GM23248 (cell line): ENCODE data around the gene WDR46. TPM values are rescaled to one million over a fixed set of nuclear protein-coding genes. Genes with fewer than 3 reads are reported as not detected.

Experiments used
- DNase-seq: peaks from one replicate; pipeline ENCODE4 v3.0.0-alpha.2; 2015
- H2AFZ ChIP-seq: fragments of 200-600 bp; sonication (generic); 2 replicates; pipeline ENCODE4 v1.6.1; 2016; ENCODE audit warnings: antibody characterized with exemption
- H3F3A ChIP-seq: fragments of 200-600 bp; sonication (generic); 2 replicates; pipeline ENCODE4 v1.6.1; 2016; ENCODE audit warnings: mild to moderate bottlenecking, antibody characterized with exemption, mixed run types; ENCODE audit not compliant: insufficient read depth
- H3K27ac ChIP-seq: fragments of 200-600 bp; sonication (generic); 2 replicates; pipeline ENCODE4 v1.5.1; 2016; ENCODE audit warnings: mild to moderate bottlenecking
- H3K27me3 ChIP-seq: fragments of 200-600 bp; sonication (generic); replicated peaks from 2 replicates; pipeline ENCODE4 v1.6.1; 2016; ENCODE audit warnings: mild to moderate bottlenecking; ENCODE audit not compliant: insufficient read depth
- H3K36me3 ChIP-seq: fragments of 200-600 bp; sonication (generic); 2 replicates; pipeline ENCODE4 v1.6.1; 2016; ENCODE audit warnings: low read depth, mild to moderate bottlenecking
- H3K4me1 ChIP-seq: fragments of 200-600 bp; sonication (generic); 2 replicates; pipeline ENCODE4 v1.6.1; 2016; ENCODE audit warnings: mild to moderate bottlenecking; ENCODE audit not compliant: insufficient read depth
- H3K4me2 ChIP-seq: fragments of 200-600 bp; sonication (generic); one replicate; pipeline ENCODE4 v1.6.1; 2016; ENCODE audit warnings: mild to moderate bottlenecking; ENCODE audit not compliant: unreplicated experiment
- H3K4me3 ChIP-seq: fragments of 200-600 bp; sonication (generic); 2 replicates; pipeline ENCODE4 v1.5.1; 2016; ENCODE audit warnings: mild to moderate bottlenecking
- H3K79me2 ChIP-seq: fragments of 200-600 bp; sonication (generic); 2 replicates; pipeline ENCODE4 v1.6.1; 2016; ENCODE audit warnings: mild to moderate bottlenecking; ENCODE audit not compliant: insufficient read depth
- H3K9ac ChIP-seq: fragments of 200-600 bp; sonication (generic); 2 replicates; pipeline ENCODE4 v1.6.1; 2016; ENCODE audit warnings: mild to moderate bottlenecking
- H3K9me2 ChIP-seq: fragments of 200-600 bp; sonication (generic); 2 replicates; pipeline ENCODE4 v1.6.1; 2016; ENCODE audit warnings: mixed run types, mild to moderate bottlenecking, moderate library complexity; ENCODE audit not compliant: insufficient read depth
- H3K9me3 ChIP-seq: fragments of 200-600 bp; sonication (generic); one replicate; pipeline ENCODE4 v1.6.1; 2017; ENCODE audit warnings: low read depth
- H4K20me1 ChIP-seq: fragments of 200-600 bp; sonication (generic); 2 replicates; pipeline ENCODE4 v1.6.0; 2016; ENCODE audit not compliant: insufficient read depth
- EZH2 ChIP-seq: fragments of 200-600 bp; sonication (generic); IDR thresholded peaks from 2 replicates; pipeline ENCODE4 v1.6.1; 2018; ENCODE audit warnings: antibody characterized with exemption, mild to moderate bottlenecking; ENCODE audit not compliant: insufficient read depth, poor library complexity, severe bottlenecking
- EZH2phosphoT487 ChIP-seq: fragments of 200-600 bp; sonication (generic); IDR thresholded peaks from 2 replicates; pipeline ENCODE4 v1.6.1; 2018; ENCODE audit warnings: antibody characterized with exemption, moderate library complexity, mild to moderate bottlenecking, low read depth; ENCODE audit not compliant: insufficient read depth
- WGBS, 2 experiments: methylation state at CpG; one replicate each; pipeline ENCODE4 v1.1.6; 2015 to 2017; ENCODE audit warnings: low lambda C conversion rate in 2 of 2, low coverage in 1 of 2; ENCODE audit errors: missing lambda C conversion rate in 2 of 2; 5-methylcytosine and 5-hydroxymethylcytosine counted together
- in situ Hi-C: fragments of 300-500 bp; cut with MboI; formaldehyde crosslinking; loops from 2 replicates; pipeline ENCODE4 v1.15.0; 2020
- polyA plus RNA-seq: library from polyadenylated mRNA; unstranded; fragments of >200 nt; fragmentation: Nextera tagmentation; extraction: Ambion mirVana; gene quantifications from 2 replicates; pipeline ENCODE4 v1.2.1, GENCODE V29; 2016
- total RNA-seq: library from RNA; depleted of rRNA; stranded (reverse); fragments of >200 nt; shearing (Covaris generic); gene quantifications from 2 replicates; pipeline ENCODE4 v1.2.3, GENCODE V29; 2014

WDR46 gene
- total and polyA plus RNA-seq, 2 experiments from 2014 or later = 64.4 to 79.4 TPM

DNA sequence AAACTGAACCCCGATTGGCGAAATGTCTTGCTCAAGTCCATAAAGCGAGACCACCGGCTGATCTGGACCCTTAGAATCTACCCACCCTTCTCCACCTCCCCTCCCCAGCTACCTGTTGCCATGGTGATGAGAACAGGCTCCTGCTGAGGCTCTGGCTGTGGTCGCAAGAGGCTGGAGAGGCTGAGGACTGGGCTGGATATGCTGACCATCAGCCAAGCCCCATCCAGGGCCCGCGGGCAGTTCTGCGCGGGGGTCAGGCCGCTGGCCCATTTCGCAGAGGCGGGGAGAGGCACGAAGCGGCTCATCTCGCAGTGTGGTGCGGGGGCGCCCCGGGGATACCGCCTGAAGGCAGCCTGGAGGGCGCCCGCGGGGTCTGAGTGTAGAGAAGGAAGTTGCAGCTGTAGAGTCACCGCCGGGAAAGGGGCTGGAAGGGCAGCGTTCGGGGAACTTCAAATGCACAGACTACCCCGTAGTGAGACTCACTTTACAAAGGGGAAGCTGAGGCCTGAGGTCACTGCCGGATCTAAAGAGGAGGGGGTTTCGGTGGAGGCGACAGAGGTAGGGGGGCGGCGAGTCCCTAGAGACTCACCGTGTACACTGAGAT lies 24.2 kb upstream of the WDR46 start:
- DNase-seq = peak; percentile 80
- in situ Hi-C loops = no loop called here
- 1% methylated on average over 29 to 32 of the region's 33 CpGs for WGBS, 2 experiments
- no peak for TF ChIP-seq EZH2
- no peak for TF ChIP-seq EZH2phosphoT487
- H3F3A ChIP-seq = peaks cover 4% of the 10 kb centered on the region
- H3K4me3 ChIP-seq = peak overlapping the region; percentile 94
- peaks cover 64% of the 10 kb centered on the region for H3K79me2 ChIP-seq
- peak overlapping the region; percentile 91 for H3K9ac ChIP-seq
- peak overlapping the region; percentile 41 for H2AFZ ChIP-seq
- H3K36me3 ChIP-seq = peaks cover 9% of the 10 kb centered on the region; the same call in 1 of the 2 replicates
- peak overlapping the region; percentile 90 for H3K27ac ChIP-seq
- H4K20me1 ChIP-seq = no peaks in the 10 kb centered on the region; the same call in 1 of the 2 replicates
- H3K27me3 ChIP-seq = no peaks in the 10 kb centered on the region
- H3K4me2 ChIP-seq = peak overlapping the region; percentile 93
- no peaks in the 10 kb centered on the region for H3K9me2 ChIP-seq
- H3K9me3 ChIP-seq = no peaks in the 10 kb centered on the region
- peaks cover 8% of the 10 kb centered on the region for H3K4me1 ChIP-seq

DNA sequence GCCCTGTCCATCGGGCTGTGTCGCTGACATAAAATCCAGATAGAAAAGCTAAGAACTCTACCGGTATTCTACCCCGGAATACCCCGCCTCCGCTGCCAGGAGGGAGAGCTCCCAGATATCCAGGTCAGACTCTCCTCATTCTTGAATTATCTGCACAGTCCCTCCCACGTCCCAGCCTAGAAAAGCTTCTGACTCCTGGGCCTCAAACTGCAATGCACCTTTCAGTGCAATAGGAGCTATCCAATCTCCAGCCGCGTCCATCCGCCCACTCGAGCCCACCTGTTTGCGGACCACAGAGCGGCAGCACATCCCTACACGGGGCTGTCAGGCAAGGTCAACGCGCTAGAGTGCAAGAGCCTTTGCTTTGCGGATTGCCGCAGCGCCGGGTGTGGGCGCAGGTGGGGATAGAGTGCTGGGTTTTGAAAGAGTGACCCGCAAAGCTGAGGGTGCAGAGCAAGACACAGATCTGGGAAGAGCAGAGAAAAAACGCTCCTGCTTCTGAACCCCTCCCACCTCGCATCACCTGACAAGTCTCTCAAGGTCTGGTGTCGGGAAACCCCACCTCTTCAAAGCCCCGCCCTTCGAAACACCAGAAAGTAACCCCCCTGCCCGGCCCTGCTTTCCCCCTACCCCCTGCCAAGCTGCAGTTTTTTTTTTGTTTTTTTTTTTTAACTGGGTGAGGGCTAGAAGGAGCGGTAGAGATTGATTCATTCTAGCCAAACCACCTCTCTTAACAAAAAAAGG lies 23.5 kb upstream of the WDR46 start:
- Histone ChIP-seq H4K20me1 (no peaks in the 10 kb centered on the region; the same call in 1 of the 2 replicates), H3F3A (no peaks in the 10 kb centered on the region), H3K4me3 (peak overlapping the region; percentile 94), H3K9ac (peak overlapping the region; percentile 91), H3K27me3 (no peaks in the 10 kb centered on the region), H3K36me3 (peaks cover 9% of the 10 kb centered on the region; the same call in 1 of the 2 replicates), H3K9me3 (no peaks in the 10 kb centered on the region), H3K79me2 (peaks cover 71% of the 10 kb centered on the region), H2AFZ (peak overlapping the region; percentile 41), H3K4me1 (peaks cover 6% of the 10 kb centered on the region; the same call in 1 of the 2 replicates), H3K4me2 (peak overlapping the region; percentile 93), H3K27ac (peak overlapping the region; percentile 90), H3K9me2 (no peaks in the 10 kb centered on the region)
- 14 to 15% methylated on average over 28 of the region's 29 CpGs for WGBS, 2 experiments
- in situ Hi-C loops = no loop called here
- DNase-seq = peak; percentile 86
- TF ChIP-seq EZH2phosphoT487 = no peak
- TF ChIP-seq EZH2 = no peak

DNA sequence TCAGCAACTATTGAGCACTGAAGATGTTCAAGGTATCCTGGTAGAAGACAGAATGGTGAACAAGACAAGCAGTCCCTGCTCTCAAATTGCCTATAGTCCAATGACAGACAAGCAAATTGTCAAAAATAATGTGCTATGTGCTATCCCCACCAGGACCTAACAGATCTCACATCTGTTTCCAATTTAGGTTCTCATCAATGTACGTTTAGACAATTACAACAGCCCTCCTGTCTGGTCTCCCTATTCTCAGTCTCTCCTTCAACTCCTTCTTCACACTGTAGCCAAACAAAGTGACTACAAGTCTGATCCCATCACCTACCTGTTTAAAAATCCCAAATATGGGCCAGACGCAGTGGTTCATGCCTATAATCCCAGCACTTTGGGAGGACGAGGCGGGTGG lies 17.3 kb upstream of the WDR46 start:
- no peak for DNase-seq
- Histone ChIP-seq H3K9ac (no peak overlapping the region), H3K4me2 (no peak overlapping the region), H3K27me3 (no peaks in the 10 kb centered on the region), H4K20me1 (no peaks in the 10 kb centered on the region; the same call in 1 of the 2 replicates), H3K36me3 (peaks cover 15% of the 10 kb centered on the region), H3K9me3 (no peaks in the 10 kb centered on the region), H3K9me2 (no peaks in the 10 kb centered on the region), H3K79me2 (peaks cover 100% of the 10 kb centered on the region), H3K4me1 (peaks cover 4% of the 10 kb centered on the region; the same call in 1 of the 2 replicates), H3K4me3 (no peak overlapping the region), H3K27ac (no peak overlapping the region), H3F3A (peaks cover 6% of the 10 kb centered on the region; the same call in 1 of the 2 replicates), H2AFZ (no peak overlapping the region)
- TF ChIP-seq EZH2phosphoT487 = no peak
- TF ChIP-seq EZH2 = no peak
- in situ Hi-C loops = no loop called here
- 76 to 79% methylated on average over 4 of the region's 4 CpGs for WGBS, 2 experiments

DNA sequence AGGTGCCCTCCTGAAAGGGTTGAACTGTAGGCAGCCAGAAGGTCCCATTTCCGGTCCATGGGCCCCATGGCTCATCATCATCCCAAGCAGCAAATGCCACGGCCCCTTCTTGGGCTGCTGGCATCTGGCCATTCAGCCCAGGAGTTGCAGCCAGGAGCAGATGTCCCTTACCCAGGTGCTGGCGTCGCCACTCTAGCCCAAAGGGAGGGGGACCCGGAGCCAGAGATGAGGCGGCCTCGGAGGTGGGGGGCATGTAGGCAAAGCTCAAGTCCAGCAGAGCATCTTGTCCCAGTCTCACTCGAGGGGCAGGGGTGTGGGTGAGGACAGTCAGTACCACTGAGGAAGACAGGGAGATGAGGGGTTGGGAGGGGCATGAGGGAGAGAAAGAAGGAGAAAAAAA lies 16.0 kb upstream of the WDR46 start:
- Histone ChIP-seq H4K20me1 (no peaks in the 10 kb centered on the region; the same call in 1 of the 2 replicates), H2AFZ (no peak overlapping the region), H3K36me3 (peaks cover 15% of the 10 kb centered on the region), H3K79me2 (peaks cover 98% of the 10 kb centered on the region), H3K27me3 (no peaks in the 10 kb centered on the region), H3K4me2 (no peak overlapping the region), H3K9ac (no peak overlapping the region), H3K9me3 (no peaks in the 10 kb centered on the region), H3K27ac (no peak overlapping the region), H3K4me1 (peaks cover 10% of the 10 kb centered on the region; the same call in 1 of the 2 replicates), H3K9me2 (no peaks in the 10 kb centered on the region), H3K4me3 (no peak overlapping the region), H3F3A (peaks cover 13% of the 10 kb centered on the region)
- in situ Hi-C loops = no loop called here
- no peak for DNase-seq
- 86 to 89% methylated on average over 8 of the region's 8 CpGs for WGBS, 2 experiments
- TF ChIP-seq EZH2 (no peak), EZH2phosphoT487 (no peak)
